Breast epithelium (tissue), 3 donors: ENCODE measurements around the gene LPAR1.

Experiments used
- CTCF ChIP-seq, 3 donors: fragments of 450-650 bp; IDR thresholded peaks; one replicate each; pipeline ENCODE4 v1.5.1; 2016 to 2017; ENCODE audit warnings: antibody characterized with exemption in 3 of 3, mild to moderate bottlenecking in 3 of 3, moderate library complexity in 3 of 3
- POLR2A ChIP-seq: fragments of 450-650 bp; IDR thresholded peaks from one replicate; pipeline ENCODE4 v1.6.1; 2016; ENCODE audit warnings: antibody characterized with exemption, mild to moderate bottlenecking, moderate library complexity
- POLR2AphosphoS5 ChIP-seq, 3 donors: sonication (generic); formaldehyde crosslinking; IDR thresholded peaks; one replicate each; pipeline ENCODE4 v1.6.1; 2017; ENCODE audit warnings: antibody characterized with exemption in 3 of 3

- TF ChIP-seq POLR2AphosphoS5 (IDR thresholded peaks at IDR 0.05) (no peak), POLR2A (no peak), CTCF (IDR thresholded peaks at IDR 0.05) (no peak)
These were observed 30.9 kb upstream of the LPAR1 start for GRCh38 chr9:111069183-111069582.
